GM12865 (cell line): ENCODE data around the gene UQCR10.

ENCODE experiments used
- DNase-seq: peaks from one replicate; pipeline ENCODE4 v3.0.0; 2010; ENCODE audit warnings: low read depth
- H3K4me3 ChIP-seq: 2 replicates; pipeline ENCODE4 v1.5.1; 2011; ENCODE audit warnings: mild to moderate bottlenecking, low read depth, low read length, control low read depth
- TF ChIP-seq, protein P1 (sequence below): IDR thresholded peaks from 2 replicates; pipeline ENCODE4 v1.5.1; 2011; ENCODE audit warnings: low read length, control low read depth, low read depth, inconsistent platforms; ENCODE audit not compliant: insufficient read depth; ENCODE audit errors: missing control alignments

Gene UQCR10

DNA sequence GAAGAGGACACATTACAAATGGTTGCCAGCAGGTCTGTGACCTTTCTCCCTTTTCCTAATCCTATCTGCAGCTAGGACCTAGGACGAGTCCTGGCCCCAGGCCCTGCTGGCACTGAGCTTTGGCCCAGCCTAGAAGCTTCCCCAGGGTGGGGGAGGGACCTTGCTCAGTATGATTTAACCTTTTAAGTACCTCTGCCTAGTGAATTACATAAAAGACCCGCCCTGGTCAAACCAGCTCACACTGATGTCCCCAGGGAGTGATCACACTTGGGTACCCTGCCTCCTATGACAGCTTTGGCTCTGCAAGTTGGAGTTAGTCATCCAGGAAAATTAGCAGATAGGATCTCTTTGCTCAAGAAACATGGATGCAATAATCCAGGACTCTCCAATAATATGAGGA is 49.0 kb downstream of the UQCR10 start:
- TF ChIP-seq, protein P1, sequence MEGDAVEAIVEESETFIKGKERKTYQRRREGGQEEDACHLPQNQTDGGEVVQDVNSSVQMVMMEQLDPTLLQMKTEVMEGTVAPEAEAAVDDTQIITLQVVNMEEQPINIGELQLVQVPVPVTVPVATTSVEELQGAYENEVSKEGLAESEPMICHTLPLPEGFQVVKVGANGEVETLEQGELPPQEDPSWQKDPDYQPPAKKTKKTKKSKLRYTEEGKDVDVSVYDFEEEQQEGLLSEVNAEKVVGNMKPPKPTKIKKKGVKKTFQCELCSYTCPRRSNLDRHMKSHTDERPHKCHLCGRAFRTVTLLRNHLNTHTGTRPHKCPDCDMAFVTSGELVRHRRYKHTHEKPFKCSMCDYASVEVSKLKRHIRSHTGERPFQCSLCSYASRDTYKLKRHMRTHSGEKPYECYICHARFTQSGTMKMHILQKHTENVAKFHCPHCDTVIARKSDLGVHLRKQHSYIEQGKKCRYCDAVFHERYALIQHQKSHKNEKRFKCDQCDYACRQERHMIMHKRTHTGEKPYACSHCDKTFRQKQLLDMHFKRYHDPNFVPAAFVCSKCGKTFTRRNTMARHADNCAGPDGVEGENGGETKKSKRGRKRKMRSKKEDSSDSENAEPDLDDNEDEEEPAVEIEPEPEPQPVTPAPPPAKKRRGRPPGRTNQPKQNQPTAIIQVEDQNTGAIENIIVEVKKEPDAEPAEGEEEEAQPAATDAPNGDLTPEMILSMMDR = no peak
- no peak for DNase-seq
- H3K4me3 ChIP-seq = no peak overlapping the region

DNA sequence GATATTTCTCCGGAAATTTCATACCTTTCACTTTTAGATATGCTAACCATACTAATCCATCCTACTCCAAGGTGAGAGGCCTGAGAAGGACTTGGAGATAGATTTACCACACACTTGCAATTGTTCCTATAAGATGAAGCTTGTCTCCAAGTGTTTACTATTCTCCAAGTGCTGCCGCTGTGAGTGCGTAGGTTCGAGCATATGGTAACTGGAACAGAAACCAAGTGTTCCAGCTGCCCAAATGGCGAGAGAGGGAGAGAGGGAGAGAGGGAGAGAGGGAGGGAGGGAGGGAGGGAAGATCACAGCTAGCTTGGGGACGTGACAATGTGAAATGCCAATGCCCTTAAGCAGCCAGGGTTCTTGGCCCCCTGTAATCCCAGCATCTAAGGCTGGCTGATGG is 49.4 kb downstream of the UQCR10 start:
- H3K4me3 ChIP-seq = no peak overlapping the region
- TF ChIP-seq, protein P1 = no peak
- no peak for DNase-seq

DNA sequence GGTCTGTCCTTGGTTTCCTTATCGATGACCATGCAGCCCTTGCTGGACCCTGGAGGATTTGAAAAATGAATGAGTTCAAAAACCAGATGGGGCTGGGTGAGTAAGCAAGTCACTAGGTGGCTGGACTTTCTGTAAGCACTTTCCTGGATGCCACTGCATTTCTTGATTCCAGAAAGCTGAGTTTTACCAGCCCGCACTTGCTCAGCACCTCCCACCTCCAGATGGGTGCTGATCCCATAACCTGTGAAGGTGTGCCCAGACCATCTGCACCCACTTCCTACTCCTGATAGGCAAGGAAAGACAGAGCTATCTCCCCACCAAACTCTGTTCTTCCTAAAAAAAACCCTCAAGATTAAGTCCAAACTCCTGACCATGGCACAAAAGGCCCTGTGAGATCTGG is 49.8 kb downstream of the UQCR10 start:
- TF ChIP-seq, protein P1 = no peak
- no peak overlapping the region for H3K4me3 ChIP-seq

DNA sequence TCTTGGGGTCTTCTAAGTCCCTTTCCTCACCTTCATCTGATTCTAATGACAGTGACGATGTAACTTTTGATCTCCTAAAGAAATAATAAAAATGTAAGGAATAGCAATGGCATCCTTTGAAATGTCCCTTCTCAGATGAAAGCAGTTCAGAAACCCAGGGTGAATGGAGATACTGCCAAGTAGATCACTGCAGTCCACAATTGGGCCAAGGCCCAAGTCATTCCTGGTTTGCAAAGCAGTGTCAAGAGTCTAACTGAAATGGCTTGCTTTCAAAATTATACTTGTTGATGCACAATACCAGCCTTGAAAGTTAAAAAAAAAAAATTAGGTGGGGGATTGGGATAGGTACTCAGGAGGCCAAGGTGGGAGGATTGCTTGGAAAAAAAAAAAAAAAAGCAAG is 50.6 kb downstream of the UQCR10 start:
- TF ChIP-seq, protein P1 = no peak
- DNase-seq = no peak
- no peak overlapping the region for H3K4me3 ChIP-seq

More for the DNA sequence above, 49.8 kb downstream of the UQCR10 start:
- DNase-seq = no peak

DNA sequence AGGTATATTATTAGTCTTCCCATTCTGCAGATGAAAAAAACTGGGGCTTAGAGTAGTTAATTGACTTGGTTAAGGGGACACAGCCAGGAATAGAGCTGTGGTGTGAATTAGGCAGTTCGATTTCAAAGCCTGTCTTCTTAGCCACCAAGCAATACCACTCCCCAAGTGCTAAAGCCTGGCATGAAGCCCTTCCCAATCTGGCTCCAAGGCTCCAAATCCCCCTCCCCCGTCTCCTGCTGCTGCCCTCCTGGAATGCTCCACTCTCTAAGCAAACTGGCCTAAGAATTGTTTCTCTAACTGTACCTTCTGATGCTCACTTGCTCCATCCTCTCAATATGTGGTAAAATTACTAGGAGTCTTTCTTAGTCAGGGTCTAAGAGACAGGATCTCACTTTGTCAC is 52.3 kb downstream of the UQCR10 start:
- no peak for DNase-seq
- H3K4me3 ChIP-seq = no peak overlapping the region
- TF ChIP-seq, protein P1 = no peak
